Fibroblast of lung (primary cell): Measurements from ENCODE around the gene RALGAPB.

ENCODE experiments used
- EZH2 ChIP-seq: IDR thresholded peaks from 2 replicates; pipeline ENCODE4 v1.5.1; 2012; ENCODE audit warnings: low read length, control low read depth, mild to moderate bottlenecking; ENCODE audit errors: missing control alignments
- TF ChIP-seq, protein P1 (sequence below), 2 donors: IDR thresholded peaks in 1 of 2; conservative IDR thresholded peaks in 1 of 2; 1 replicate in 1 of 2; 2 replicates in 1 of 2; pipeline ENCODE4 v1.5.1; 2011 to 2012; ENCODE audit warnings: low read length in 2 of 2, control low read depth in 1 of 2, inconsistent platforms in 1 of 2, low read depth in 1 of 2, mild to moderate bottlenecking in 1 of 2

DNA sequence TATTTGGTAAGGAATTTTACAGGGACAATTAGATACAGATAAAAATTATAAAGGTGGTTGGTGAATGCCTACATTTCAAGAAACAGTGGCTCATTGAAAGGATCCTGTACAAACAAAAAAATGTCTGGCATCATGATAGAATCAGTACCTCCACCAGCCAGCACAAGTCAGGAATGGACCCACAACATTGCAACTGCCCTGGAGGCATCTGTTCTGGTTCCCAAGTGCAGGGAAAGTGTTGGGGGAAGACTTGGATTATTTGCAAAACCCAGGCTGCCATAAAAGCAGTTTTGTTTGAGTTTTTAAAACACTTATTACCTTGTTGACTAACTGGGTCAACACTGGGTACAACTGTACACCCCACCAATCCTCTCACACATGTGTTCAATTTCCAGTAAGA, 153.3 kb downstream of the RALGAPB start:
- TF ChIP-seq, protein P1, sequence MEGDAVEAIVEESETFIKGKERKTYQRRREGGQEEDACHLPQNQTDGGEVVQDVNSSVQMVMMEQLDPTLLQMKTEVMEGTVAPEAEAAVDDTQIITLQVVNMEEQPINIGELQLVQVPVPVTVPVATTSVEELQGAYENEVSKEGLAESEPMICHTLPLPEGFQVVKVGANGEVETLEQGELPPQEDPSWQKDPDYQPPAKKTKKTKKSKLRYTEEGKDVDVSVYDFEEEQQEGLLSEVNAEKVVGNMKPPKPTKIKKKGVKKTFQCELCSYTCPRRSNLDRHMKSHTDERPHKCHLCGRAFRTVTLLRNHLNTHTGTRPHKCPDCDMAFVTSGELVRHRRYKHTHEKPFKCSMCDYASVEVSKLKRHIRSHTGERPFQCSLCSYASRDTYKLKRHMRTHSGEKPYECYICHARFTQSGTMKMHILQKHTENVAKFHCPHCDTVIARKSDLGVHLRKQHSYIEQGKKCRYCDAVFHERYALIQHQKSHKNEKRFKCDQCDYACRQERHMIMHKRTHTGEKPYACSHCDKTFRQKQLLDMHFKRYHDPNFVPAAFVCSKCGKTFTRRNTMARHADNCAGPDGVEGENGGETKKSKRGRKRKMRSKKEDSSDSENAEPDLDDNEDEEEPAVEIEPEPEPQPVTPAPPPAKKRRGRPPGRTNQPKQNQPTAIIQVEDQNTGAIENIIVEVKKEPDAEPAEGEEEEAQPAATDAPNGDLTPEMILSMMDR (conservative IDR thresholded peaks at IDR 0.05 in 1 of 2, IDR thresholded peaks at IDR 0.05 in 1 of 2; ENCODE audit: low read depth in 1 of 2, low read length in 2 of 2), result no peak
- TF ChIP-seq EZH2, result no peak
